DMS 273 treated with DMSO at 0.1 percent for 48 hours (cell line): Measurements from ENCODE around the gene SIPA1L3.
A peak's percentile ranks its signal among the peaks of the same experiment; 100 is the strongest.

Experiments used
- DNase-seq: peaks from one replicate; lab custom pipeline; 2025; lab: John Stamatoyannopoulos, UW

SIPA1L3 gene

GRCh38 chr19:38239816-38240215 is 332.8 kb downstream of the SIPA1L3 start:
- no peak for DNase-seq

- DNase-seq: no peak
Measured at GRCh38 chr19:38243279-38243673, 336.3 kb downstream of the SIPA1L3 start.

- no peak for DNase-seq
Measured at GRCh38 chr19:38245826-38246498, 339.0 kb downstream of the SIPA1L3 start.

DNA sequence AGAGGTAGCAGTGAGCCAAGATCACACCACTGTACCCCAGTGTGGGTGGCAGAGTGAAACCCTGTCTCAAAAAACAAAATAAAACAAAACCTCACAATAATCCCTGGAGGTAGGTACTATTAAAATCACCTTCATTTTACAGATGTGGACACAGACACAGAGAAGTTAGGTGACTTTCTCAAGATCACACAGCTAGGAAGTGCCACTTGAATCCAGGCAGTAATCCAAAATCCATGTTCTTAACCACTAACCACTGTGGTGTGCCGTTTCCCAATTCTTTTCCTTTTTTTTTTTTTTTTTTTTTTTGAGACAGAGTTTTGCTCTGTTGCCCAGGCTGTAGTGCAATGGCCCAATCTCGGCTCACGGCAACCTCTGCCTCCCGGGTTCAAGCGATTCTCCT is 340.1 kb downstream of the SIPA1L3 start:
- no peak for DNase-seq

GRCh38 chr19:38247734-38248268 is 340.8 kb downstream of the SIPA1L3 start:
- no peak for DNase-seq

GRCh38 chr19:38248421-38248820 is 341.4 kb downstream of the SIPA1L3 start:
- DNase-seq: no peak

GRCh38 chr19:38250428-38250820 is 343.4 kb downstream of the SIPA1L3 start:
- DNase-seq: no peak

GRCh38 chr19:38250821-38251563 is 344.0 kb downstream of the SIPA1L3 start:
- peak; percentile 87 for DNase-seq

- DNase-seq: peak; percentile 84
Measured at GRCh38 chr19:38251564-38252051, 344.6 kb downstream of the SIPA1L3 start.

- no peak for DNase-seq
Measured at GRCh38 chr19:38252385-38252784, 345.4 kb downstream of the SIPA1L3 start.

- peak; percentile 86 for DNase-seq
Measured at GRCh38 chr19:38252941-38253691, 346.1 kb downstream of the SIPA1L3 start.

GRCh38 chr19:38253788-38254187 is 346.8 kb downstream of the SIPA1L3 start:
- DNase-seq: no peak

GRCh38 chr19:38255383-38256014 is 348.5 kb downstream of the SIPA1L3 start:
- no peak for DNase-seq
